ENCODE data around the gene TUBB3.
"Not testable (repeated sequence)": the region's sequence is repeated elsewhere in the genome, so short reads cannot be mapped to it uniquely, and the experiment has no call there.

TUBB3 gene

GRCh38 chr16:89964201-89964600, 41.1 kb downstream of the TUBB3 start:
- H3K27me3 ChIP-seq (ENCODE audit: control insufficient read depth in 1 of 2, insufficient read depth in 2 of 2, low read length in 2 of 2) = no peaks in the 10 kb centered on the region
- no peaks in the 10 kb centered on the region for H3K4me1 ChIP-seq (ENCODE audit: control insufficient read depth in 1 of 2, insufficient read depth in 2 of 2, low read length in 2 of 2)
- H3K36me3 ChIP-seq (ENCODE audit: control insufficient read depth in 1 of 2, insufficient read depth in 2 of 2, low read length in 2 of 2) = peaks cover 0 to 30% of the 10 kb centered on the region in 2 donors
- H3K9ac ChIP-seq (ENCODE audit: low read depth in 1 of 2, low read length in 2 of 2) = no peak overlapping the region
- H3K4me3 ChIP-seq (ENCODE audit: low read depth in 1 of 2, low read length in 2 of 2) = no peak overlapping the region
- no peaks in the 10 kb centered on the region for H3K9me3 ChIP-seq (ENCODE audit: control insufficient read depth in 1 of 2, low read length in 2 of 2)
- H3K27ac ChIP-seq (ENCODE audit: low read depth, low read length) = no peak overlapping the region

- Histone ChIP-seq H3K4me1 (ENCODE audit: control insufficient read depth in 1 of 2, insufficient read depth in 2 of 2, low read length in 2 of 2) (no peaks in the 10 kb centered on the region), H3K27me3 (ENCODE audit: control insufficient read depth in 1 of 2, insufficient read depth in 2 of 2, low read length in 2 of 2) (no peaks in the 10 kb centered on the region), H3K9ac (ENCODE audit: low read depth in 1 of 2, low read length in 2 of 2) (no peak overlapping the region), H3K27ac (ENCODE audit: low read depth, low read length) (no peak overlapping the region), H3K36me3 (ENCODE audit: control insufficient read depth in 1 of 2, insufficient read depth in 2 of 2, low read length in 2 of 2) (peaks cover 0 to 29% of the 10 kb centered on the region in 2 donors), H3K4me3 (ENCODE audit: low read depth in 1 of 2, low read length in 2 of 2) (no peak overlapping the region), H3K9me3 (ENCODE audit: control insufficient read depth in 1 of 2, low read length in 2 of 2) (no peaks in the 10 kb centered on the region)
Measured at GRCh38 chr16:89965447-89966225, 42.5 kb downstream of the TUBB3 start.

DNA sequence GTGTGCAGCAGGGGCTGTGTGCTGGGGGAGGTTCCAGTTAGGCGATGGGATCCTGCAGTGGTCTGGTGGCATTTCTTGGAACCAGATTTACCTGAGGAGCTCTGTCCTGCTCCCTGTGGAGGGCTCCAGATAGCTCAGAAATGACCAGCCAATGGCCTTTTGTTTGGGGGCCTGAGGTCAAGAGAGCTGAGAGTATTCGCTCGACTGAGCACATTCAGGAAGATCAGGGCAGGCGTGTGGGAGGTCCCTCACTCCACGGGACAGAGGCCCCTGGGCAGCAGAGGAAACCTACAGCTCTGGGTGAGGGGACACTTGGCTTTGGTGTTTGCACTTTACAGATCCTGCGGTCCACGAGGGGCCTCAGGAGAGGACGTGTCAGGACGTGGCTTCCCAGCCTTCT, 43.6 kb downstream of the TUBB3 start:
- Histone ChIP-seq H3K9ac (ENCODE audit: low read depth in 1 of 2, low read length in 2 of 2) (no peak overlapping the region), H3K27ac (ENCODE audit: low read depth, low read length) (no peak overlapping the region), H3K4me1 (ENCODE audit: control insufficient read depth in 1 of 2, insufficient read depth in 2 of 2, low read length in 2 of 2) (peaks cover 9 to 10% of the 10 kb centered on the region in 2 donors), H3K27me3 (ENCODE audit: control insufficient read depth in 1 of 2, insufficient read depth in 2 of 2, low read length in 2 of 2) (no peaks in the 10 kb centered on the region), H3K9me3 (ENCODE audit: control insufficient read depth in 1 of 2, low read length in 2 of 2) (no peaks in the 10 kb centered on the region), H3K4me3 (ENCODE audit: low read depth in 1 of 2, low read length in 2 of 2) (no peak overlapping the region), H3K36me3 (ENCODE audit: control insufficient read depth in 1 of 2, insufficient read depth in 2 of 2, low read length in 2 of 2) (peaks cover 0 to 20% of the 10 kb centered on the region in 2 donors)

DNA sequence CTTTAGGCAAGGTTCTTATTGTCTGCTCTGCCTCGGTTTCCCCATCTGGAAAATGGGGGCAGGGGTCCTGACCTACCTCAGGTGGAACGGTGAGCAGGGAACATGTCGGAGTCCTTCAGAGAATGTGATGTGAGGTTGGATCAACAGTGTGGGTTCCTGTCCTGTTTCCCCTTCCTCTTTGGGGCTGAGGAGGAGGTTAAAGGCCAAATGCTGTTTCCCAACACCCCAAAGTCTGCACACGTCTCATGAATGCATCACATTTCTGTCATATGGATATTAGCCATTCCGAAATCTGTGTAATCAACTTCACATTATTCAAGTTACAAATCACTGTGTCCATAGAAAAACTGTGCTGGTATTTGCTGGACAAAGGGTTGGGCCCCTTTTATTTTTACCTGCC, 44.3 kb downstream of the TUBB3 start:
- not testable (repeated sequence) for H3K9ac ChIP-seq (ENCODE audit: low read depth in 1 of 2, low read length in 2 of 2); H3K4me3 ChIP-seq (ENCODE audit: low read depth in 1 of 2, low read length in 2 of 2); H3K27ac ChIP-seq (ENCODE audit: low read depth, low read length); H3K27me3 ChIP-seq (ENCODE audit: control insufficient read depth in 1 of 2, insufficient read depth in 2 of 2, low read length in 2 of 2); H3K9me3 ChIP-seq (ENCODE audit: control insufficient read depth in 1 of 2, low read length in 2 of 2)
- Histone ChIP-seq H3K36me3 (ENCODE audit: control insufficient read depth in 1 of 2, insufficient read depth in 2 of 2, low read length in 2 of 2) (peaks cover 0 to 16% of the 10 kb centered on the region in 2 donors), H3K4me1 (ENCODE audit: control insufficient read depth in 1 of 2, insufficient read depth in 2 of 2, low read length in 2 of 2) (peaks cover 13 to 14% of the 10 kb centered on the region in 2 donors)

GRCh38 chr16:89968074-89968473, 44.9 kb downstream of the TUBB3 start:
- H3K27ac ChIP-seq (ENCODE audit: low read depth, low read length); H3K27me3 ChIP-seq (ENCODE audit: control insufficient read depth in 1 of 2, insufficient read depth in 2 of 2, low read length in 2 of 2); H3K9me3 ChIP-seq (ENCODE audit: control insufficient read depth in 1 of 2, low read length in 2 of 2); H3K4me3 ChIP-seq (ENCODE audit: low read depth in 1 of 2, low read length in 2 of 2); H3K9ac ChIP-seq (ENCODE audit: low read depth in 1 of 2, low read length in 2 of 2): not testable (repeated sequence)
- Histone ChIP-seq H3K4me1 (ENCODE audit: control insufficient read depth in 1 of 2, insufficient read depth in 2 of 2, low read length in 2 of 2) (peaks cover 14% of the 10 kb centered on the region in 2 donors), H3K36me3 (ENCODE audit: control insufficient read depth in 1 of 2, insufficient read depth in 2 of 2, low read length in 2 of 2) (peaks cover 0 to 13% of the 10 kb centered on the region in 2 donors)

GRCh38 chr16:89969741-89970410, 46.7 kb downstream of the TUBB3 start:
- Histone ChIP-seq H3K36me3 (ENCODE audit: control insufficient read depth in 1 of 2, insufficient read depth in 2 of 2, low read length in 2 of 2) (peaks cover 0 to 9% of the 10 kb centered on the region in 2 donors), H3K27ac (ENCODE audit: low read depth, low read length) (no peak overlapping the region), H3K27me3 (ENCODE audit: control insufficient read depth in 1 of 2, insufficient read depth in 2 of 2, low read length in 2 of 2) (no peaks in the 10 kb centered on the region), H3K9me3 (ENCODE audit: control insufficient read depth in 1 of 2, low read length in 2 of 2) (no peaks in the 10 kb centered on the region), H3K9ac (ENCODE audit: low read depth in 1 of 2, low read length in 2 of 2) (no peak overlapping the region), H3K4me1 (ENCODE audit: control insufficient read depth in 1 of 2, insufficient read depth in 2 of 2, low read length in 2 of 2) (peaks cover 27% of the 10 kb centered on the region in 2 donors), H3K4me3 (ENCODE audit: low read depth in 1 of 2, low read length in 2 of 2) (no peak overlapping the region)

DNA sequence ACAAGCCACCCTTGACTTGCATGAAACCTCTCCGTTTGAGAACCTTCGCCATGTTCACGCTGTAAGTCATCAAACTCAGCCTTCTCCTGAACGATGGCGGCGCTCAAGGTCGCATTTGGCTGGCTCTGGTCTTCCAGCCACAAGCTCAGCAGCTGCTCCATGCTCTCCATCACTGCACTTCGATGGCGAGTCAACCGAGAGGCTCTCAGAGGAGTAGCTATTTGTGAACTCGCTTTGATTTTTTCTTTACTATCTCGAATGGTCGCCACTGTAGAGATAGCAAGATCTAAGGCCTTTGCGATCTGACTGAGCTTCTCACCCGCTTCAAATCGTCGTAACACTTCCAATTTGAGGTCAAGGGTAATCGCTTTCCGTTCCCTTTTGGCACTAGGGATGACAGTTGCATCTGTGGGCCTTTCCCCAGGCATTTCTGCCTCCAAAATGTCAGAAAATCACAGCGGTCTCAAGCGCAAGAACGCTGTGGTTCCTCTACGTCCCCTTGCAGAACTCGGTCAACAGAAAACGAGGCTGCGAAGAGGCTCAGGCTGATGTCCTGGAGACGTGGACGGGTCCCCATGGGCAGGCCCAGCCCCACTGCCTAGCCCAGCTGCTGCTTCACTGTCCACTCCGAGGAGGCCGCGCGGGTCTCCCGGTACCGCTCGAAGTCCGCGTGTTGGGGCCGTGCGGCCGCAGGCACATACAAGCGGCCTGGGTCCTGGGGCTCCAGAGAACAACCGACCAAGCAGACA, 48.5 kb downstream of the TUBB3 start:
- Histone ChIP-seq H3K27ac (ENCODE audit: low read depth, low read length) (peak overlapping the region; percentile 58), H3K4me1 (ENCODE audit: control insufficient read depth in 1 of 2, insufficient read depth in 2 of 2, low read length in 2 of 2) (peaks cover 34 to 35% of the 10 kb centered on the region in 2 donors), H3K9me3 (ENCODE audit: control insufficient read depth in 1 of 2, low read length in 2 of 2) (no peaks in the 10 kb centered on the region), H3K36me3 (ENCODE audit: control insufficient read depth in 1 of 2, insufficient read depth in 2 of 2, low read length in 2 of 2) (peaks cover 0 to 10% of the 10 kb centered on the region in 2 donors), H3K9ac (ENCODE audit: low read depth in 1 of 2, low read length in 2 of 2) (peak overlapping the region; percentile 79 to 88), H3K4me3 (ENCODE audit: low read depth in 1 of 2, low read length in 2 of 2) (peak overlapping the region; percentile 88 to 95), H3K27me3 (ENCODE audit: control insufficient read depth in 1 of 2, insufficient read depth in 2 of 2, low read length in 2 of 2) (no peaks in the 10 kb centered on the region)

GRCh38 chr16:89972244-89973234, 49.4 kb downstream of the TUBB3 start:
- Histone ChIP-seq H3K9me3 (ENCODE audit: control insufficient read depth in 1 of 2, low read length in 2 of 2) (no peaks in the 10 kb centered on the region), H3K27me3 (ENCODE audit: control insufficient read depth in 1 of 2, insufficient read depth in 2 of 2, low read length in 2 of 2) (no peaks in the 10 kb centered on the region), H3K36me3 (ENCODE audit: control insufficient read depth in 1 of 2, insufficient read depth in 2 of 2, low read length in 2 of 2) (peaks cover 0 to 7% of the 10 kb centered on the region in 2 donors), H3K4me1 (ENCODE audit: control insufficient read depth in 1 of 2, insufficient read depth in 2 of 2, low read length in 2 of 2) (peaks cover 34 to 35% of the 10 kb centered on the region in 2 donors), H3K27ac (ENCODE audit: low read depth, low read length) (peak overlapping the region; percentile 95), H3K9ac (ENCODE audit: low read depth in 1 of 2, low read length in 2 of 2) (peak overlapping the region; percentile 83 to 88), H3K4me3 (ENCODE audit: low read depth in 1 of 2, low read length in 2 of 2) (peak overlapping the region; percentile 88 to 95)

DNA sequence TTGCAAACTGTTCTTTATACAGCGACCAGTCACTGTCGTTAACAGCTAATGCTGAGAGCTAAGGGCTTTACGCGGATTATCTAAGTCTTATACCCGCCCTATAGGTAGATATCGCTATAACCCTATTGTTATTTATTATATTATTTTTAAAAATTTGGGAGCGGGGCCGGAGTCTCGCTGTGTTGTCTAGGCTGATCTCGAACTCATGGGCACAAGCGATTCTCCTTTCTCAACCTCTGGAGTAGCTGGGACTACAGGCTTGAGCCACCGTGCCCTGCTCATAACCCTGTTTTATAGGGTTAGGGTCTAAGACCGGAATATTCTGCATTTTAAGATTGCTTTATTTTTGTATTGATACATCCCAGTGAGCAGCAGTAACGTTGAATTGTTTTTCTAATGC, 50.1 kb downstream of the TUBB3 start:
- Histone ChIP-seq H3K4me3 (ENCODE audit: low read depth in 1 of 2, low read length in 2 of 2) (peak overlapping the region; percentile 88 to 95), H3K9me3 (ENCODE audit: control insufficient read depth in 1 of 2, low read length in 2 of 2) (no peaks in the 10 kb centered on the region), H3K4me1 (ENCODE audit: control insufficient read depth in 1 of 2, insufficient read depth in 2 of 2, low read length in 2 of 2) (peaks cover 34 to 35% of the 10 kb centered on the region in 2 donors), H3K9ac (ENCODE audit: low read depth in 1 of 2, low read length in 2 of 2) (peak overlapping the region; percentile 83 to 88), H3K36me3 (ENCODE audit: control insufficient read depth in 1 of 2, insufficient read depth in 2 of 2, low read length in 2 of 2) (peaks cover 5 to 14% of the 10 kb centered on the region in 2 donors), H3K27ac (ENCODE audit: low read depth, low read length) (peak overlapping the region; percentile 95), H3K27me3 (ENCODE audit: control insufficient read depth in 1 of 2, insufficient read depth in 2 of 2, low read length in 2 of 2) (no peaks in the 10 kb centered on the region)
